Measurements from ENCODE around the gene RHBDL3. TPM values are rescaled to one million over a fixed set of nuclear protein-coding genes. Genes with fewer than 3 reads are reported as not detected.

The RHBDL3 gene
- total and polyA plus RNA-seq, 4 donors: 0.14 to 0.51 (median 0.25) TPM

DNA sequence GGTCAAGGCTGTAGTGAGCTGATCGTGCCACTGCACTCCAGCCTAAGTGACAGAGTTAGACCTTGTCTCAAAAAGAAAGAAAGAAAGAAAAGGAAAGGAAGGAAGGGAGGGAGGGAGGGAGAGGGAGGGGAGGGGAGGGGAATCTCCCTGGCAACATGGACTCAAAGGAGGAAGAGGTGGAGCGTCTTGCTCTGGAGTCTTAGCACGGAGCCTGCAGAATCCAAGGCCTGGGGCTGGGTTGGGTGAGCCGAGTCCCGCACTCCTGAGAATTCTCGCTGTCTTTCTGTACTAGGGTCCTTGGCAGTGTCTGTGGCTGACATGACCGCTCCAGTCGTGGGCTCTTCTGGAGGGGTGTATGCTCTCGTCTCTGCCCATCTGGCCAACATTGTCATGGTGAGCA, 39.4 kb downstream of the RHBDL3 start:
- no peak for ATAC-seq (ENCODE audit: insufficient read depth, low FRiP score)
- H3K4me1 ChIP-seq (ENCODE audit: control insufficient read depth in 5 of 5, insufficient read depth in 5 of 5, low read length in 5 of 5): peaks cover 0 to 4% (median 0%) of the 10 kb centered on the region in 5 donors
- no peak overlapping the region for H3K27ac ChIP-seq (ENCODE audit: low read depth in 1 of 2, low read length in 1 of 2)
- DNase-seq: no peak
- no peaks in the 10 kb centered on the region for H3K9me3 ChIP-seq (ENCODE audit: control insufficient read depth in 4 of 4, insufficient read depth in 3 of 4, low read length in 3 of 4)
- no peaks in the 10 kb centered on the region for H3K36me3 ChIP-seq (ENCODE audit: control insufficient read depth in 4 of 4, insufficient read depth in 4 of 4, low read length in 4 of 4)
- TF ChIP-seq, protein P1, sequence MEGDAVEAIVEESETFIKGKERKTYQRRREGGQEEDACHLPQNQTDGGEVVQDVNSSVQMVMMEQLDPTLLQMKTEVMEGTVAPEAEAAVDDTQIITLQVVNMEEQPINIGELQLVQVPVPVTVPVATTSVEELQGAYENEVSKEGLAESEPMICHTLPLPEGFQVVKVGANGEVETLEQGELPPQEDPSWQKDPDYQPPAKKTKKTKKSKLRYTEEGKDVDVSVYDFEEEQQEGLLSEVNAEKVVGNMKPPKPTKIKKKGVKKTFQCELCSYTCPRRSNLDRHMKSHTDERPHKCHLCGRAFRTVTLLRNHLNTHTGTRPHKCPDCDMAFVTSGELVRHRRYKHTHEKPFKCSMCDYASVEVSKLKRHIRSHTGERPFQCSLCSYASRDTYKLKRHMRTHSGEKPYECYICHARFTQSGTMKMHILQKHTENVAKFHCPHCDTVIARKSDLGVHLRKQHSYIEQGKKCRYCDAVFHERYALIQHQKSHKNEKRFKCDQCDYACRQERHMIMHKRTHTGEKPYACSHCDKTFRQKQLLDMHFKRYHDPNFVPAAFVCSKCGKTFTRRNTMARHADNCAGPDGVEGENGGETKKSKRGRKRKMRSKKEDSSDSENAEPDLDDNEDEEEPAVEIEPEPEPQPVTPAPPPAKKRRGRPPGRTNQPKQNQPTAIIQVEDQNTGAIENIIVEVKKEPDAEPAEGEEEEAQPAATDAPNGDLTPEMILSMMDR (IDR thresholded peaks at IDR 0.05; ENCODE audit: control extremely low read depth, extremely low read depth): no peak
- no peak overlapping the region for H3K9ac ChIP-seq (ENCODE audit: insufficient read depth in 1 of 2, low read length in 2 of 2)
- WGBS, 2 donors: 82 to 87% methylated on average over 9 of the region's 9 CpGs
- no peak overlapping the region for H3K4me3 ChIP-seq
- H3K27me3 ChIP-seq (ENCODE audit: control insufficient read depth in 3 of 3, insufficient read depth in 3 of 3, low read length in 2 of 3): no peaks in the 10 kb centered on the region

DNA sequence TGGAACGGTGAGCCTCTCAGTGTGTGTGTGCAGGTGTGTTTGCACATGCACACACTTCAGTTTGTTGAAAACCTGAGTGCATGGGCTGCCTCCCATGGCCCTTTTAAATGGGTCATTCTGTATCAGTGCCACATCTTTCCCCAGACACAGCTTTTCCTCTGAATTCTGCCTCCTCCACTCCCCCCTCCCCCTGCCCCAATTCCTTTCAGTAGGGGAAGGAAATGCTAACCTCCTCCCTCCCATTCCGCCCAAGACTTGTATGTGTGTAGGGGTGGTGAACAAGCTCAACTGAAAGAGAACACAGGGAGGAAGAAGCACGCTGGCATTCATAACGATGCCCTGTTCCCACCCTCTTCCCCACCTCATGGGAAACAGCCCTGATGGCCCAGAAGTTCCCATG, 42.0 kb downstream of the RHBDL3 start:
- Histone ChIP-seq H3K4me1 (ENCODE audit: control insufficient read depth in 5 of 5, insufficient read depth in 5 of 5, low read length in 5 of 5) (peaks cover 0 to 4% (median 0%) of the 10 kb centered on the region in 5 donors), H3K9ac (ENCODE audit: insufficient read depth in 1 of 2, low read length in 2 of 2) (no peak overlapping the region), H3K27ac (ENCODE audit: low read depth in 1 of 2, low read length in 1 of 2) (no peak overlapping the region), H3K4me3 (no peak overlapping the region), H3K9me3 (ENCODE audit: control insufficient read depth in 4 of 4, insufficient read depth in 3 of 4, low read length in 3 of 4) (no peaks in the 10 kb centered on the region), H3K27me3 (ENCODE audit: control insufficient read depth in 3 of 3, insufficient read depth in 3 of 3, low read length in 2 of 3) (no peaks in the 10 kb centered on the region), H3K36me3 (ENCODE audit: control insufficient read depth in 4 of 4, insufficient read depth in 4 of 4, low read length in 4 of 4) (no peaks in the 10 kb centered on the region)
- TF ChIP-seq, protein P1 (IDR thresholded peaks at IDR 0.05; ENCODE audit: control extremely low read depth, extremely low read depth): no peak
- no peak for ATAC-seq (ENCODE audit: insufficient read depth, low FRiP score)
- WGBS, 2 donors: 32 to 39% methylated on average over 4 of the region's 4 CpGs
- DNase-seq: peak; percentile 20 to 54 (median 39)

DNA sequence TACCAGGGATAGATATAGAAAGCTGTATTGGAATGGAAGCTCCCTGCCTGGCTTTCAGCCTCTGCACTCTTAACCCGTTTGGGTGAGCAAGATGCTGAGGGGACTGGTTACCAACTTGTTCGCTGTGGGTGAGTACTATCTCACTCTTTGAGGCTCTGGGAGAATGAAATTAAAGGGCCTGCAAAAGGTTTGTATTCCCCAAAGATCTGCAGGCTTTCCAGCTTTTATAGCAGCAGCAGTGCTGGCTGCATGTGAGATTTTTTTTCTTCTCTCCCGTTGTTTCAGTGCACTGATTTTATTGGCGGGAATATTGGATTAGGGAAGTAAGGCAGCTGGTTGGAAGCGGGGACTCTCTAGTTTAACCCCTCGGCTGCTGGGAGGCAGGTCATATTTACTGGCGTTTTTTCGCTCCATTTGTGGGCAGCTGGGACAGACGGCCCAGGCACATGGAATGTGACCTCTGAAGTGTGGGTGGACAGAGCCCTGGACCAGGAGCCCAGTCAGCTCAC, 45.5 kb downstream of the RHBDL3 start:
- TF ChIP-seq, protein P1 (IDR thresholded peaks at IDR 0.05; ENCODE audit: control extremely low read depth, extremely low read depth): no peak
- no peaks in the 10 kb centered on the region for H3K36me3 ChIP-seq (ENCODE audit: control insufficient read depth in 4 of 4, insufficient read depth in 4 of 4, low read length in 4 of 4)
- H3K27ac ChIP-seq (ENCODE audit: low read depth in 1 of 2, low read length in 1 of 2): no peak overlapping the region
- no peak overlapping the region for H3K4me3 ChIP-seq
- 39 to 53% methylated on average over 9 of the region's 9 CpGs for WGBS, 2 donors
- DNase-seq (peak; percentile 53 to 81 (median 78)), ATAC-seq (ENCODE audit: insufficient read depth, low FRiP score) (no peak)
- H3K9ac ChIP-seq (ENCODE audit: insufficient read depth in 1 of 2, low read length in 2 of 2): no peak overlapping the region
- H3K4me1 ChIP-seq (ENCODE audit: control insufficient read depth in 5 of 5, insufficient read depth in 5 of 5, low read length in 5 of 5): no peaks in the 10 kb centered on the region
- no peaks in the 10 kb centered on the region for H3K9me3 ChIP-seq (ENCODE audit: control insufficient read depth in 4 of 4, insufficient read depth in 3 of 4, low read length in 3 of 4)
- H3K27me3 ChIP-seq (ENCODE audit: control insufficient read depth in 3 of 3, insufficient read depth in 3 of 3, low read length in 2 of 3): no peaks in the 10 kb centered on the region

DNA sequence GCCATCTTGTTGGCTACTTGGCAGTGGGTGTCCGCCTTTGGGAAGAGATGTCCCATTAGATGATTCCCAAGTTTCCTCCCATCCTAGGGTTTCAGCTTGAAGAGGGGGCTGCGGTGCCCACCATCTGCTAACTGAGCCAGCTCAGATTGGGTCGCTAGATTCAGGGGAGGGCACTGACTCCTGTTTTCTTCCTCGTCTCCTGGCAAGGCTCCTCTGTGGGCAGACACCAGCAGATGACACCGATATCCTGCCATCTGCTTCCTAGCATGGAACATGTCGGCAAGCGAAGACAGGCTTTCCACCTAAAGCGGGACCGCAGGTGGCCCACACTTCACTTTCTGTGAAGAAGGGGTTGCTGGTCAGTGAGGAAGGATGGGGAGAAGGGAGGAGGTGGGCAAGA, 49.0 kb downstream of the RHBDL3 start:
- no peaks in the 10 kb centered on the region for H3K36me3 ChIP-seq (ENCODE audit: control insufficient read depth in 4 of 4, insufficient read depth in 4 of 4, low read length in 4 of 4)
- TF ChIP-seq, protein P1 (IDR thresholded peaks at IDR 0.05; ENCODE audit: control extremely low read depth, extremely low read depth): no peak
- no peaks in the 10 kb centered on the region for H3K9me3 ChIP-seq (ENCODE audit: control insufficient read depth in 4 of 4, insufficient read depth in 3 of 4, low read length in 3 of 4)
- no peak overlapping the region for H3K4me3 ChIP-seq
- H3K27ac ChIP-seq (ENCODE audit: low read depth in 1 of 2, low read length in 1 of 2): no peak overlapping the region
- ATAC-seq (ENCODE audit: insufficient read depth, low FRiP score) (no peak), DNase-seq (no peak)
- WGBS, 2 donors: 64 to 83% methylated on average over 9 of the region's 9 CpGs
- H3K27me3 ChIP-seq (ENCODE audit: control insufficient read depth in 3 of 3, insufficient read depth in 3 of 3, low read length in 2 of 3): no peaks in the 10 kb centered on the region
- H3K4me1 ChIP-seq (ENCODE audit: control insufficient read depth in 5 of 5, insufficient read depth in 5 of 5, low read length in 5 of 5): no peaks in the 10 kb centered on the region
- H3K9ac ChIP-seq (ENCODE audit: insufficient read depth in 1 of 2, low read length in 2 of 2): no peak overlapping the region
